CD8-positive, alpha-beta memory T cell (primary cell): Measurements from ENCODE around the gene RNF2. TPM values are rescaled to one million over a fixed set of nuclear protein-coding genes. Genes with fewer than 3 reads are reported as not detected.

Source experiments
- CTCF ChIA-PET: fragments of 350-600 bp; sonication (Branson Sonifier 250); formaldehyde crosslinking; loops from one replicate; lab custom pipeline; 2021; ENCODE audit warnings: antibody characterized with exemption; lab: Charles Lee
- POLR2A ChIA-PET: fragments of 350-600 bp; sonication (Branson Sonifier 250); formaldehyde crosslinking; loops from one replicate; lab custom pipeline; 2021; ENCODE audit warnings: antibody characterized with exemption; lab: Charles Lee
- DNase-seq, 5 donors: peaks; one replicate each; pipeline versions ENCODE4 v3.0.0 to v3.0.0-alpha.2; 2020 to 2022; ENCODE audit warnings: mixed read lengths in 1 of 5
- H3K27ac ChIP-seq: one replicate; pipeline ENCODE4 v1.7.0; 2013; ENCODE audit warnings: low read depth, mild to moderate bottlenecking, low read length, moderate library complexity
- H3K27me3 ChIP-seq: 2 replicates; pipeline ENCODE4 v1.7.0; 2013; ENCODE audit warnings: low read length, mild to moderate bottlenecking; ENCODE audit not compliant: insufficient read depth, poor library complexity, severe bottlenecking
- H3K36me3 ChIP-seq: 2 replicates; pipeline ENCODE4 v1.7.0; 2013; ENCODE audit warnings: mild to moderate bottlenecking, low read length, moderate library complexity; ENCODE audit not compliant: insufficient read depth
- H3K4me1 ChIP-seq: 2 replicates; pipeline ENCODE4 v1.7.0; 2013; ENCODE audit warnings: mild to moderate bottlenecking, low read length, moderate library complexity; ENCODE audit not compliant: insufficient read depth
- H3K4me3 ChIP-seq: 2 replicates; pipeline ENCODE4 v1.7.0; 2013; ENCODE audit warnings: mild to moderate bottlenecking, low read length
- H3K9me3 ChIP-seq: 2 replicates; pipeline ENCODE4 v1.7.0; 2013; ENCODE audit warnings: mild to moderate bottlenecking, low read length
- H3K27ac Mint-ChIP-seq, 8 donors: one replicate each; pipeline ENCODE4 v1.8.0; 2020 to 2021; ENCODE audit warnings: mixed read lengths in 8 of 8, mild to moderate bottlenecking in 6 of 8, inconsistent platforms in 3 of 8, moderate library complexity in 3 of 8
- H3K27me3 Mint-ChIP-seq, 2 donors: one replicate each; pipeline ENCODE4 v1.8.0; 2020 to 2021; ENCODE audit warnings: mixed read lengths in 2 of 2, mild to moderate bottlenecking in 1 of 2, moderate library complexity in 1 of 2
- H3K36me3 Mint-ChIP-seq, 3 donors: one replicate each; pipeline ENCODE4 v1.8.0; 2020 to 2021; ENCODE audit warnings: mixed read lengths in 3 of 3, inconsistent platforms in 1 of 3, mild to moderate bottlenecking in 1 of 3
- H3K4me1 Mint-ChIP-seq, 3 donors: one replicate each; pipeline ENCODE4 v1.8.0; 2020 to 2021; ENCODE audit warnings: mixed read lengths in 3 of 3, inconsistent platforms in 1 of 3, mild to moderate bottlenecking in 1 of 3
- H3K4me3 Mint-ChIP-seq, 7 donors: one replicate each; pipeline ENCODE4 v1.8.0; 2020 to 2021; ENCODE audit warnings: mixed read lengths in 7 of 7, mild to moderate bottlenecking in 6 of 7, moderate library complexity in 4 of 7, inconsistent platforms in 2 of 7
- H3K9me3 Mint-ChIP-seq, 5 donors: one replicate each; pipeline ENCODE4 v1.8.0; 2020 to 2022; ENCODE audit warnings: mixed read lengths in 5 of 5, mild to moderate bottlenecking in 3 of 5, moderate library complexity in 2 of 5, inconsistent platforms in 1 of 5
- polyA plus RNA-seq: library from polyadenylated mRNA; unstranded; fragments of 300-500 nt; fragmentation: Illumina TruSeq; gene quantifications from one replicate; pipeline ENCODE4 v1.2.3, GENCODE V29; 2021
- total RNA-seq, 2 experiments: library from RNA; stranded (reverse); gene quantifications; one replicate each; pipeline ENCODE4 v1.2.3, GENCODE V29; 2021

RNF2 gene
- total and polyA plus RNA-seq, 3 experiments from 2014 or later: 29.6 to 32.2 (median 30.5) TPM

- Mint-ChIP-seq H3K4me1 (no peaks in the 10 kb centered on the region), H3K27me3 (no peaks in the 10 kb centered on the region), H3K9me3 (peaks cover 13 to 24% (median 23%) of the 10 kb centered on the region in 5 donors), H3K36me3 (peaks cover 20 to 47% (median 31%) of the 10 kb centered on the region in 3 donors), H3K4me3 (no peak overlapping the region), H3K27ac (no peak overlapping the region)
- H3K4me3 ChIP-seq: no peak overlapping the region
- no peaks in the 10 kb centered on the region for H3K27me3 ChIP-seq
- H3K27ac ChIP-seq: no peak overlapping the region
- H3K9me3 ChIP-seq: peaks cover 4% of the 10 kb centered on the region
- no peak for DNase-seq
- ChIA-PET POLR2A (no interaction called here), CTCF (no interaction called here)
- peaks cover 5% of the 10 kb centered on the region for H3K36me3 ChIP-seq
- H3K4me1 ChIP-seq: no peaks in the 10 kb centered on the region
Measured at GRCh38 chr1:185104083-185104482, 58.7 kb downstream of the RNF2 start.

- ChIA-PET CTCF (no interaction called here), POLR2A (no interaction called here)
- Mint-ChIP-seq H3K36me3 (peaks cover 15 to 37% (median 28%) of the 10 kb centered on the region in 3 donors), H3K4me1 (no peaks in the 10 kb centered on the region), H3K9me3 (peaks cover 16 to 33% (median 31%) of the 10 kb centered on the region in 5 donors), H3K27me3 (no peaks in the 10 kb centered on the region), H3K27ac (peak overlapping the region in 1 of 8 donors; percentile 21), H3K4me3 (no peak overlapping the region)
- no peaks in the 10 kb centered on the region for H3K4me1 ChIP-seq
- H3K27ac ChIP-seq: no peak overlapping the region
- H3K9me3 ChIP-seq: peaks cover 4% of the 10 kb centered on the region
- H3K27me3 ChIP-seq: no peaks in the 10 kb centered on the region
- DNase-seq: no peak
- peaks cover 5% of the 10 kb centered on the region for H3K36me3 ChIP-seq
- no peak overlapping the region for H3K4me3 ChIP-seq
Measured at GRCh38 chr1:185105121-185105520, 59.8 kb downstream of the RNF2 start.

DNA sequence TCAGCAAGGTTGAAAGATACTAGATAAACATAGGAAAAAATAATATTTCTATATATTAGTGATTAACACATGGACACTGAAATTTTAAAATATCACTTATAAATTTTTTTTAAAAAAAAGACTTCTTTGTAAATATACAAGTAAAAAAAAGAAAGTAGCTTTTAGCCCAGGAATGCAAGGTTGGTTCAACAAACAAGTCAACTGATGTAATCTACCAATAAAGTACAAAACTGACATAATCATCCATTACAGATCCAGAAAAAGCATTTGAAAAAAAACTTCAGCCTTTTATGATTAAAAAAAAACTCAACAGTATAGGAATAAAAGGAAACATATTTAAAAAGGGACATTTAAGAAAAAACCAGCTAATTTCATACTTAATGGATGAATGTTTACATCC lies 63.0 kb downstream of the RNF2 start:
- no peak for DNase-seq
- Histone ChIP-seq H3K27me3 (no peaks in the 10 kb centered on the region), H3K27ac (no peak overlapping the region), H3K36me3 (no peaks in the 10 kb centered on the region), H3K4me1 (no peaks in the 10 kb centered on the region), H3K9me3 (peaks cover 4% of the 10 kb centered on the region), H3K4me3 (no peak overlapping the region)
- POLR2A ChIA-PET: no interaction called here
- CTCF ChIA-PET: interaction anchor here (1.1 kb wide), 1 partner anchor 11 kb away, joined by 3 read pairs; no protein-coding TSS in a partner anchor
- H3K27me3 Mint-ChIP-seq: peaks cover 0 to 1% of the 10 kb centered on the region in 2 donors
- H3K27ac Mint-ChIP-seq: no peak overlapping the region
- no peaks in the 10 kb centered on the region for H3K4me1 Mint-ChIP-seq
- peaks cover 20 to 41% (median 35%) of the 10 kb centered on the region in 5 donors for H3K9me3 Mint-ChIP-seq
- no peak overlapping the region for H3K4me3 Mint-ChIP-seq
- peaks cover 3 to 14% (median 10%) of the 10 kb centered on the region in 3 donors for H3K36me3 Mint-ChIP-seq

DNA sequence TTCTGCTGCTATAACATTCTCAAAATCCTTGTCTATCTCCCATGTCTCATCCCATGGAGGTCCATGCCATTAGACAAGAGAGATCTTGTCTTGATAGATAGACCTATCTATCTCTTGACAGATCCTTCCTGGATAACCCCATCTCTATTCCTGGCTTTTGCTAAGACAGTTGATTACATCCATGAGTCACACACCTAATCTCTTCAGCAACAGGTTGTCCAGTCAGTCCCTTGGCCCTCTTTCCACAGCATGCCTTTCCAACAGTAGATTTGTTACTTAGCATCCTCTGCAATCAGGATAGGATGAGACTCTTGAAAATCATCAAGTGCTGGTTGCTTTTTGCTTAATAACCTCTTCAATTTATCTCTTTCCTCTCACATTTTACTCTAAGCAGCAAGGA lies 64.8 kb downstream of the RNF2 start:
- Histone ChIP-seq H3K9me3 (peaks cover 4% of the 10 kb centered on the region), H3K27me3 (no peaks in the 10 kb centered on the region), H3K36me3 (no peaks in the 10 kb centered on the region), H3K27ac (no peak overlapping the region), H3K4me3 (no peak overlapping the region), H3K4me1 (no peaks in the 10 kb centered on the region)
- H3K27me3 Mint-ChIP-seq: peaks cover 0 to 1% of the 10 kb centered on the region in 2 donors
- no peak overlapping the region for H3K27ac Mint-ChIP-seq
- no peak for DNase-seq
- H3K4me1 Mint-ChIP-seq: no peaks in the 10 kb centered on the region
- ChIA-PET POLR2A (no interaction called here), CTCF (interaction anchor here (1.3 kb wide), 1 partner anchor 20 kb away, joined by 3 read pairs; no protein-coding TSS in a partner anchor)
- peaks cover 0 to 15% (median 0%) of the 10 kb centered on the region in 3 donors for H3K36me3 Mint-ChIP-seq
- peaks cover 20 to 41% (median 35%) of the 10 kb centered on the region in 5 donors for H3K9me3 Mint-ChIP-seq
- no peak overlapping the region for H3K4me3 Mint-ChIP-seq

- H3K27ac ChIP-seq: no peak overlapping the region
- Mint-ChIP-seq H3K27me3 (peaks cover 0 to 1% of the 10 kb centered on the region in 2 donors), H3K27ac (no peak overlapping the region), H3K36me3 (peaks cover 0 to 15% (median 0%) of the 10 kb centered on the region in 3 donors), H3K4me3 (no peak overlapping the region), H3K4me1 (no peaks in the 10 kb centered on the region), H3K9me3 (peaks cover 16 to 35% (median 29%) of the 10 kb centered on the region in 5 donors)
- DNase-seq: no peak
- CTCF ChIA-PET: no interaction called here
- no peaks in the 10 kb centered on the region for H3K27me3 ChIP-seq
- POLR2A ChIA-PET: no interaction called here
- H3K4me3 ChIP-seq: no peak overlapping the region
- no peaks in the 10 kb centered on the region for H3K4me1 ChIP-seq
- no peaks in the 10 kb centered on the region for H3K36me3 ChIP-seq
- H3K9me3 ChIP-seq: peaks cover 4% of the 10 kb centered on the region
Measured at GRCh38 chr1:185111873-185112272, 66.5 kb downstream of the RNF2 start.

- no peaks in the 10 kb centered on the region for H3K36me3 ChIP-seq
- Mint-ChIP-seq H3K36me3 (peaks cover 2 to 15% (median 3%) of the 10 kb centered on the region in 3 donors), H3K27me3 (peaks cover 0 to 1% of the 10 kb centered on the region in 2 donors), H3K4me3 (no peak overlapping the region), H3K9me3 (peaks cover 16 to 31% (median 26%) of the 10 kb centered on the region in 5 donors), H3K4me1 (no peaks in the 10 kb centered on the region), H3K27ac (no peak overlapping the region)
- H3K4me3 ChIP-seq: no peak overlapping the region
- ChIA-PET POLR2A (no interaction called here), CTCF (no interaction called here)
- no peak for DNase-seq
- H3K27me3 ChIP-seq: no peaks in the 10 kb centered on the region
- H3K27ac ChIP-seq: no peak overlapping the region
- H3K4me1 ChIP-seq: no peaks in the 10 kb centered on the region
- peaks cover 4% of the 10 kb centered on the region for H3K9me3 ChIP-seq
Measured at GRCh38 chr1:185112356-185112755, 67.0 kb downstream of the RNF2 start.

- ChIA-PET POLR2A (no interaction called here), CTCF (no interaction called here)
- Mint-ChIP-seq H3K9me3 (peaks cover 0 to 5% (median 5%) of the 10 kb centered on the region in 5 donors), H3K27me3 (no peaks in the 10 kb centered on the region), H3K4me1 (no peaks in the 10 kb centered on the region), H3K36me3 (peaks cover 31 to 73% (median 42%) of the 10 kb centered on the region in 3 donors), H3K4me3 (no peak overlapping the region), H3K27ac (no peak overlapping the region)
- Histone ChIP-seq H3K4me1 (no peaks in the 10 kb centered on the region), H3K4me3 (no peak overlapping the region), H3K36me3 (peaks cover 11% of the 10 kb centered on the region), H3K9me3 (no peaks in the 10 kb centered on the region), H3K27me3 (no peaks in the 10 kb centered on the region), H3K27ac (no peak overlapping the region)
- no peak for DNase-seq
Measured at GRCh38 chr1:185129708-185130107, 84.3 kb downstream of the RNF2 start.

DNA sequence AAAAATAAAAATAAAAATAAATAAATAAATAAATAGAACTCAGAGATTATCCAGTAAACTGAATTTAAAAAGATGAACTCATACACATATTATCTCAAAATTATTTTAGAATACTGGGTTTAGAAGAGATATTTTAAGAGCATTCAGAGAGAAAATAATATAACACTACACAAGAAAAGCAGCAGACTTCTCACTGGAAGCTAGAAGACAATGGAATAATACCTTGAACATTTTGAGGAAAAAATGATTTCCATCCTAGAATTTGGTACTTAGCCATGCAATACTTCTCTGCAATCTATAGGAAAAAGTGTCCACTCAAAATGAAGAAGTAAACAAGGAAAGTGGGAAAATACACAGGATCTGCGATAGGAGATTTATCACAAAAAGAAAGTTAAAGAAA lies 87.2 kb downstream of the RNF2 start:
- H3K27ac ChIP-seq: no peak overlapping the region
- no peak overlapping the region for H3K4me3 ChIP-seq
- Mint-ChIP-seq H3K4me3 (no peak overlapping the region), H3K27me3 (no peaks in the 10 kb centered on the region), H3K36me3 (peaks cover 34 to 75% (median 50%) of the 10 kb centered on the region in 3 donors), H3K9me3 (peaks cover 0 to 5% (median 5%) of the 10 kb centered on the region in 5 donors), H3K27ac (no peak overlapping the region), H3K4me1 (peaks cover 0 to under 1% (median under 1%) of the 10 kb centered on the region in 3 donors)
- ChIA-PET POLR2A (no interaction called here), CTCF (no interaction called here)
- H3K36me3 ChIP-seq: peaks cover 6% of the 10 kb centered on the region
- H3K27me3 ChIP-seq: no peaks in the 10 kb centered on the region
- no peaks in the 10 kb centered on the region for H3K9me3 ChIP-seq
- no peaks in the 10 kb centered on the region for H3K4me1 ChIP-seq
- DNase-seq: no peak
